ENCODE data around the gene AOC3. TPM values are rescaled to one million over a fixed set of nuclear protein-coding genes. Genes with fewer than 3 reads are reported as not detected.

AOC3 gene
- total and polyA plus RNA-seq, 2 of the 13 experiments (the other 11 are each of a cell fraction or from before 2014, with no cell fraction given) = 8.7 to 51.7 TPM

- no peak; the same call in 1 of the 2 replicates for TF ChIP-seq ZBED4 (CRISPR knock-in tag; IDR thresholded peaks at IDR 0.05; ENCODE audit: borderline replicate concordance)
- no peak; the same call in 1 of the 2 replicates for TF ChIP-seq ZKSCAN5 (CRISPR knock-in tag; IDR thresholded peaks at IDR 0.05)
- TF ChIP-seq ZNF362 (CRISPR knock-in tag; IDR thresholded peaks at IDR 0.05; ENCODE audit: borderline replicate concordance) = 0 out of 2 replicates have a peak, but pooled peaks have one; percentile 40
- peak; percentile 88 for TF ChIP-seq ZNF547 (CRISPR knock-in tag; IDR thresholded peaks at IDR 0.05)
- peak; percentile 95 for TF ChIP-seq MNT (IDR thresholded peaks at IDR 0.05)
- no peak; the same call in 1 of the 2 replicates for TF ChIP-seq CHD4 (IDR thresholded peaks at IDR 0.05; ENCODE audit: borderline replicate concordance, low read length)
- TF ChIP-seq HINFP (CRISPR knock-in tag; IDR thresholded peaks at IDR 0.05; ENCODE audit: low read depth) = no peak; the same call in 1 of the 2 replicates
- TF ChIP-seq ZNF280B (CRISPR knock-in tag; IDR thresholded peaks at IDR 0.05; ENCODE audit: borderline replicate concordance) = no peak; the same call in 1 of the 2 replicates
- 0 out of 2 replicates have a peak, but pooled peaks have one; percentile 67 for TF ChIP-seq ZNF446 (CRISPR knock-in tag; IDR thresholded peaks at IDR 0.05)
- peak; percentile 92 for TF ChIP-seq NR2C2 (CRISPR knock-in tag; IDR thresholded peaks at IDR 0.05; ENCODE audit: borderline replicate concordance)
- TF ChIP-seq KDM5A (IDR thresholded peaks at IDR 0.05; ENCODE audit: borderline replicate concordance, low read length) = peak; percentile 100
- no peak for TF ChIP-seq FOXO4 (CRISPR knock-in tag; conservative IDR thresholded peaks at IDR 0.05)
- TF ChIP-seq RXRB (CRISPR knock-in tag; IDR thresholded peaks at IDR 0.05; ENCODE audit: borderline replicate concordance) = peak; percentile 83
- TF ChIP-seq ZNF317 (CRISPR knock-in tag; IDR thresholded peaks at IDR 0.05) = peak; percentile 88; the same call in 1 of the 2 replicates
- peak; percentile 52 for TF ChIP-seq SKI (IDR thresholded peaks at IDR 0.05; ENCODE audit: partially characterized antibody)
Measured at GRCh38 chr17:42832934-42833766, 17.8 kb upstream of the AOC3 start, which contains the start of gene PSME3 (continued).

Measured in HepG2 (cell line).